ENCODE data around the gene FBXW11.

Gene FBXW11

GRCh38 chr5:172015346-172015745 lies 8.9 kb upstream of the FBXW11 start:
- DNase-seq (ENCODE audit: low read depth), result no peak

DNA sequence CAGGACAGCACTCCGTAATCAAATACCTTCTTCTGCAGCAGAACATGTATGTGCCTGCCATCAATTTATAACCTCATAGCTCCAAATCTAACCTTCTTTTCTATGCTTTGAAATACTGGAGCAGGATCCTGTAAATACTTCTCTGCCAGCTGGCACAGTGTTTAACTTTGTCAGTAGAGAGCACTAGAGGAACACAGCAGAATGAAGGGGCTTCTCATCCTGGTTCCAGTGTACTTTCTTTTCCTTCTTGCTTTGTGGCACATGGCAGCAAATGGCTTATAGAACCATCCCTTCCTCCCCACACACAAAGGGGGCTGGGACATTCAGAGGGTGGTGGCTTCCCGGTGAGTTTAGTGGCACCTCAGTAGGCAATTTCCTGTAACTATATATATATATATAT lies 3.8 kb upstream of the FBXW11 start:
- no peak for DNase-seq (ENCODE audit: low read depth)

- no peak for DNase-seq (ENCODE audit: low read depth)
Observed at GRCh38 chr5:172009536-172010270, 3.3 kb upstream of the FBXW11 start.

- no peak for DNase-seq (ENCODE audit: low read depth)
Observed at GRCh38 chr5:172008689-172009141, 2.3 kb upstream of the FBXW11 start.

GRCh38 chr5:172008111-172008455 lies 1.6 kb upstream of the FBXW11 start:
- DNase-seq (ENCODE audit: low read depth), result no peak

DNA sequence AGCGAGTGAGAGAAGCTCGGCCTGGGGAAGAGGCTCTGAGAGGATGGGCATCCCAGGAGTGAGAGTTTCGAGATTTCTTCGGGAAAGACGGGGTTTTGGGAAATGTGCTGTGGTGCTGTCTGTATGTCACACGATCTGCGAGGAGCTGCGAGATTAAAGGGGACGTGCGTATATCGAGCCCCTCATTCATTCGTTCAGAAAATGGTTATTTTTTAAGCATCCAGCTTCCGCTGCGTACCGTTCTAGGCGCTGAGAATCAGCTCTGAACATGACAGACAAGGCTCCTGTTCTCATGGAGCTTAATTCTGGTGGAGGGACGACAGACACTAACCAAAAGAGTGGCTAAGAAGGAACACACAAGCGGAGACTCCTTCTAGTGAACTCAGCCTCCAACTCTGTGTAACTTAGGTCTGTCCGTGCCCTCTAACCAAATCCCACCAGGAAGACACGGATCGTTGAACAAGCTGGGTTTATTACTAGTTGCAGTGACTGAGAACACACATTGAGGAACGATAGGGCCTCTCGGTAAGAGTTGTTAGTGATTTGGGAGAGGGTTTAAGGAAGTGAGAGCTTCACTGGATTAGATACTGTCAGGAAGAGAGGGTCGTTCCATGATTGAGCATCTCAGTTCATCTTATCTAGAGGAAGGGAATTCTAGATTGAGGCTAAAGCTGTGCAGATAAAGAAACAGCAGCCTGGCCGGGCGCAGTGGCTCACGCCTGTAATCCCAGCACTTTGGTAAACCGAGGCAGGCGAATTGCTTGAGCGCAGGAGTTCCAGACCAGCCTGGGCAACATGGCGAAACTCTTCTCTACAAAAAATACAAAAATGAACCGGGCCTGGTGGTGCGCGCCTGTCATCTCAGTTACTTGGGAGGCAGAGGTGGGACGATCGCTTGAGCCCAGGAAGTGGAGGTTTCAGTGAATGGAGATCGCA lies 1.0 kb upstream of the FBXW11 start:
- no peak for DNase-seq (ENCODE audit: low read depth)

DNA sequence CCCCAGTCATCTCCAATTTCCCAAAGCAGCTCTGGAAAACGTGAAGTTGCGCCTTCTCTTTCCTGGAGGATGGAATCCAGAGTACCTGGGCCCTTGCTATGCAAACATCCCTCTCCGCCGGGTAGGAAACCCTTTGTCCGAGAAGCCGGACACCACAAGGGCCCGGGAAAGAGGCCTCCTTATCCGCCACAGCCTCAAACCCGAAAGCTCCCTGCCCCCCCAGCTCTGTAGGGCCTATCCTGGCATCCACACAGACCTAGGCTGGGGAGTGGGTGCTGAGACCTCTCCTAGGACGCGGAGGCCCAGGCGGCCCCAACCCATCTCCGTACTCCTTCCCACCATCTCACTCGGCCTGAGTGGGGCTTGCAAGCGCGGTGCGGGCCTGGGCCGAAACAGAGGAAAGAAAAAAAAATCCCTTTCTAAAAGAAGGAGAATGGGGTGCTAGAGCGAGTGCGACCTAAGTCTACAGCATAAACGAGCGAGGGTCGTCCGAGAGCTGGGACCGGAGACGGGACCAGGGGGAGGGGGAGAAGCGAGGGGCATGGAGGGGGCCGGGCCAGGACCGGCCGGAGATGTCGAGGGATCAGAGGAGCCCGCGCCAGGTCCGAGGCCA lies 624 bp downstream of the FBXW11 start:
- DNase-seq (ENCODE audit: low read depth), result peak; percentile 7

DNA sequence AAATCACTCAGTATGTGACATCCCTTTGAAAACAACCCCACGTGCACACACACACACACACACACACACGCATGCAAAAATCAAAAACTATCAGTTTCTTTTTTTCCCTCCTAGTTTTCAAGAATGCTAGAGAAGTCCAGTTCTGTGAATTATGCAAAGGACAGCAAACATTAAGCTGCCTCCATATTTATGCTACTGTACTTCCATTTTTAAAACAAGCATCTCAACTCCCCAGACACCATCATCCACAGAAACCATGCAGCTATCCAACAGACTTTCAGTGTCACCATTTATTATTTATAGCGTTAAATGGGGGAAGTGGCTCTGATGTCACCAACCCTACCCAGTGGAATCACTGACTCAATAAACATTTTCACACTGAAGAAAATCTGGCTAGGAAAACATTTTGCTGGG lies 1.6 kb downstream of the FBXW11 start:
- no peak for DNase-seq (ENCODE audit: low read depth)

GRCh38 chr5:172003746-172004145 lies 2.7 kb downstream of the FBXW11 start:
- DNase-seq (ENCODE audit: low read depth), result no peak

DNA sequence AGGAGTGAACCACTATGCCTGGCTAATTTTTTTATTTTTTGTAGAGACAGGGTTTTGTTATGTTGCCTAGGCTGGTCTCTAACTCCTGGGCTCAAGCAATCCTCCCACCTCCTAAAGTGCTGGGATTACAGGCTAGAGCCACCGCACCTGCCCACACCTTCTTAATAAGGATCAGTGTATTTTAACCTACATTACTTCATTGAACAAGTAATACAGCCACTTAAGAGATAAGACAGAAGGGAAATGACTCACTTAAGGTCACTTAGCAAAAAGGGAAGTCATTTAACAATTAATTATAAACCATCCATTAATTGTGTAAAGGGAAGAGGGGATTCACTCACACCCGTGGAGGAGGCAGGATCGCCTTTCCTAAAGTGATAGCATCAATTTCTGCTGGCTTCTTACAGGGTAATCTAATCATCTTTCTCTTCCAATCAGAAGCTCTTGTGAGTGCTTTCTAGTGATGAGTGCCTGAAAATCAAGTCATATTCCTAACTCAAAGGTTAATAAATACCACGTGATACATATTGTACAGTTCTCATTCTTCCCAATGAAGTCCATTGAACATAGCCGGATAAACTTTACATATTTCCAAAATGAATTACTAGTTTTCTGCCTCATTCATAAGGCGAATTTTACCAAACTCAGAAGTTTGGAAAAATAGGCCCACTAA lies 3.5 kb downstream of the FBXW11 start:
- DNase-seq (ENCODE audit: low read depth), result no peak

GRCh38 chr5:172002310-172002709 lies 4.1 kb downstream of the FBXW11 start:
- no peak for DNase-seq (ENCODE audit: low read depth)

GRCh38 chr5:171999877-172000276 lies 6.6 kb downstream of the FBXW11 start:
- DNase-seq (ENCODE audit: low read depth), result no peak

DNA sequence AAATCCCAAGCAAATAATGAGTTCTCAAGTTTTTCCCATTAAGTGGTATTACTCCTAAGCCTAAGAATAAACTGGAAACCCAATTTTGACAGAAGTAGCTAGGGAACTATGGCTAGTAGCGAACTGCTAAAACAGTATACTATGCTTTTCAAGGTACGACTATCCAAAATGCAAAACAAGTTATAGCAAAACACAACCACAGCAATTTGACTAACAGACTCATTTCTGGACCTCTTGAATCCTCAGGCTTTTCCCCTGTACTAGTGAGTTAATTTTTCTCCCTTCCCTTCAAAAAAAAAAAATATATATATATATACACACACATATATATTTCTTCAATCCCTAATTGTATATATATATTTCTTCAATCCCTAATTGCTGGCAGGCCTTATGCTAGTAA lies 7.3 kb downstream of the FBXW11 start:
- DNase-seq (ENCODE audit: low read depth), result no peak

- no peak for DNase-seq (ENCODE audit: low read depth)
Observed at GRCh38 chr5:171997011-171997410, 9.4 kb downstream of the FBXW11 start.

DNA sequence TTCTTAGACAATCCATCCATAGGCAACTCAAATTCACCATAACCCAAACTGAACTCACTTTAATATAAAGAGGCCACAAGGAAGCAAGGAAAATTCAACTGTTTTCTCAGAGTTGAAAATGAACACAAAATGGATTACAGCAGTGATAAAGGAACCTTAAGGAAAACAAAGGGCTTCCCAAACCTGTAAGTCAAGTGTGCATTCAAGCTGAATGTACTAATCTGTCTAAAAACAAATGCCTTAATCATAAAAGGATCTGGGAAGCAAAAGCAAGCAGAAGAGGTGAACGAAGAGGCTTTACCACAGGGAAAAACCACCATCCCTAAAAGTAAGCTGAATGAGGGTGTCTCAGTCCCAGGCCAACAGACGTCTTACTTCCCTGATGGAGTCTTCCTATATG lies 13.6 kb downstream of the FBXW11 start:
- no peak for DNase-seq (ENCODE audit: low read depth)

- DNase-seq (ENCODE audit: low read depth), result no peak
Observed at GRCh38 chr5:171992305-171992704, 14.1 kb downstream of the FBXW11 start.

- DNase-seq (ENCODE audit: low read depth), result no peak
Observed at GRCh38 chr5:171990713-171991015, 15.8 kb downstream of the FBXW11 start.

GRCh38 chr5:171989946-171990712 lies 16.3 kb downstream of the FBXW11 start:
- no peak for DNase-seq (ENCODE audit: low read depth)

- no peak for DNase-seq (ENCODE audit: low read depth)
Observed at GRCh38 chr5:171989276-171989675, 17.2 kb downstream of the FBXW11 start.

- no peak for DNase-seq (ENCODE audit: low read depth)
Observed at GRCh38 chr5:171986772-171987171, 19.7 kb downstream of the FBXW11 start.

- DNase-seq (ENCODE audit: low read depth), result peak; percentile 31
Observed at GRCh38 chr5:171984748-171985419, 21.6 kb downstream of the FBXW11 start.

Measured in activated gamma-delta T cell treated with anti-CD3 and anti-CD28 coated beads, Interleukin-2, amount 50 U/mL, for 16 hours (primary cell).